ENCODE data around the gene SELENOM.

Gene SELENOM

DNA sequence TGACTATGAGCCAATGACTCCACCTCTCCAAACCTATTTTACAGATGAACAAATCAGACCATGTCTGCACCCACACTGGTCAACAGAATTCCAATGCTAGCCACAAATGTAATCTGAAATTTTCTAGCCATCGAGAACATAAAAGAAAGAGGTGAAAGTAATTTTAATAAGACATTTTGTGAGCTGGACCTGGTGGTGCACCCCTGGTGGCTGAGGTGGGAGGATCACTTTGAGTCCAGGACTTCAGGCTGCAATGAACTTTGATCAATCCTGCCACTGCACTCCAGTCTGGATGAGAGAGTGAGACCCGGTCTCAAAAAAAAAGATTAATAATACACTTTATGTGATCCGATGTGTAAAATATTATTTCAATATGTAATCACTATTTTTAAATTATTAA, 43.2 kb upstream of the SELENOM start:
- Histone ChIP-seq H3K4me3 (ENCODE audit: low read depth in 1 of 2, low read length in 1 of 2) (no peak overlapping the region), H3K9me3 (no peaks in the 10 kb centered on the region), H3K27ac (no peak overlapping the region), H3K27me3 (no peaks in the 10 kb centered on the region), H3K36me3 (no peaks in the 10 kb centered on the region), H3K4me1 (ENCODE audit: control insufficient read depth in 1 of 2, insufficient read depth in 1 of 2, low read depth in 1 of 2, low read length in 1 of 2) (no peaks in the 10 kb centered on the region)
- TF ChIP-seq, protein P1, sequence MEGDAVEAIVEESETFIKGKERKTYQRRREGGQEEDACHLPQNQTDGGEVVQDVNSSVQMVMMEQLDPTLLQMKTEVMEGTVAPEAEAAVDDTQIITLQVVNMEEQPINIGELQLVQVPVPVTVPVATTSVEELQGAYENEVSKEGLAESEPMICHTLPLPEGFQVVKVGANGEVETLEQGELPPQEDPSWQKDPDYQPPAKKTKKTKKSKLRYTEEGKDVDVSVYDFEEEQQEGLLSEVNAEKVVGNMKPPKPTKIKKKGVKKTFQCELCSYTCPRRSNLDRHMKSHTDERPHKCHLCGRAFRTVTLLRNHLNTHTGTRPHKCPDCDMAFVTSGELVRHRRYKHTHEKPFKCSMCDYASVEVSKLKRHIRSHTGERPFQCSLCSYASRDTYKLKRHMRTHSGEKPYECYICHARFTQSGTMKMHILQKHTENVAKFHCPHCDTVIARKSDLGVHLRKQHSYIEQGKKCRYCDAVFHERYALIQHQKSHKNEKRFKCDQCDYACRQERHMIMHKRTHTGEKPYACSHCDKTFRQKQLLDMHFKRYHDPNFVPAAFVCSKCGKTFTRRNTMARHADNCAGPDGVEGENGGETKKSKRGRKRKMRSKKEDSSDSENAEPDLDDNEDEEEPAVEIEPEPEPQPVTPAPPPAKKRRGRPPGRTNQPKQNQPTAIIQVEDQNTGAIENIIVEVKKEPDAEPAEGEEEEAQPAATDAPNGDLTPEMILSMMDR (IDR thresholded peaks at IDR 0.05), result no peak

DNA sequence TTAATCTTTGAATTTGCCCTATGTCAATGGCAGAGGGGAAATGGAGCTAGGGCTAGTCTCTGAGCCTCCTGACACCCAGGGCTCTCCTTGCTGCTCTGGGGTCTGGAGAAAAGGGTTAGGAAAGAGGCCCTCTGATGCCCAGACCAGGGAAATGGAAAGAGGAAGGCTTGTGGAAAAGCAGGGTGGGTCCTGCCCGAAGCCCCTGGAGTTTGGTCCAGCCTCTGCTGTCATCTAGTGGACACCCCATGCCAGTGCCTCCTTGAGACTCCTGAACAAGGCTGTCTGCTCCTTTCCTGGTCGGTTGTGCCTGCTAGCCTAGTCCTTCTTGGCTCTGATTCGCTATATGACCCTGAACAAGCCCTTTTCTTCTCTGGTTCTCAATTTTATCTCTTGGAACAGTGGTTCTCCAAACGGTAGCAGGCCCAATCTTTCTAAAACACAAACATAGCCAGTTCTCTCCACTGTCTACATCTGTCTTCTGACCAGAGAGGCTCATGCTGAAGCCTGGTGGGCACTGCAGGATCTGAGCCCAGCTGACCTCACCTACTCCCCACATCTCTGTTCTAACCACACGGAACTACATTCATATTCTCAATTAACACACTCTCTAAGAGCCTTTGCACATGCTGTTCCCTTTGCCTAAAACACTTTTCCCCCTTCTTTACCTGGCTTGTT, 41.7 kb upstream of the SELENOM start:
- Histone ChIP-seq H3K4me3 (ENCODE audit: low read depth in 1 of 2, low read length in 1 of 2) (no peak overlapping the region), H3K36me3 (no peaks in the 10 kb centered on the region), H3K9me3 (no peaks in the 10 kb centered on the region), H3K4me1 (ENCODE audit: control insufficient read depth in 1 of 2, insufficient read depth in 1 of 2, low read depth in 1 of 2, low read length in 1 of 2) (no peaks in the 10 kb centered on the region), H3K27ac (no peak overlapping the region), H3K27me3 (no peaks in the 10 kb centered on the region)
- TF ChIP-seq, protein P1 (IDR thresholded peaks at IDR 0.05), result peak; percentile 14

DNA sequence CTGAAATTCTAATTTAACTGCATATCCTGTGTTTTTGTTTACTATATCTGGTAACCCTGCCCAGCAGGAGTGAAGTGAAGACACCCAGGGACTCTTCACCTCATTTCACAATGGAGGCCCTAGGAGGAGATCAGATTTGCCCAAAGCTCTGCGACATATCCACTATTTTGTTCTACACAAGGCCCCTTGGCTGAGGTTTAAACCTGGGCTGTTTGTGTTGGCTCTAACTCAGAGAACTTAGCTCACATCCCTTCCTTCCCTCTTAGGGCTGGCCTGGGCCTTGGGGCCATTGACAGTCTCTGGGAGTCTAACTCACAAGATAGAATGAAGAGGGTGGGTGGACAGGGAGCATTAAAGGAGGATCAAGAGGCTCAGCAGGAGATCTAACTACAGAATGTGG, 41.1 kb upstream of the SELENOM start:
- TF ChIP-seq, protein P1 (IDR thresholded peaks at IDR 0.05), result no peak
- Histone ChIP-seq H3K27ac (no peak overlapping the region), H3K36me3 (no peaks in the 10 kb centered on the region), H3K9me3 (no peaks in the 10 kb centered on the region), H3K4me3 (ENCODE audit: low read depth in 1 of 2, low read length in 1 of 2) (no peak overlapping the region), H3K27me3 (peaks cover 4% of the 10 kb centered on the region), H3K4me1 (ENCODE audit: control insufficient read depth in 1 of 2, insufficient read depth in 1 of 2, low read depth in 1 of 2, low read length in 1 of 2) (no peaks in the 10 kb centered on the region)

DNA sequence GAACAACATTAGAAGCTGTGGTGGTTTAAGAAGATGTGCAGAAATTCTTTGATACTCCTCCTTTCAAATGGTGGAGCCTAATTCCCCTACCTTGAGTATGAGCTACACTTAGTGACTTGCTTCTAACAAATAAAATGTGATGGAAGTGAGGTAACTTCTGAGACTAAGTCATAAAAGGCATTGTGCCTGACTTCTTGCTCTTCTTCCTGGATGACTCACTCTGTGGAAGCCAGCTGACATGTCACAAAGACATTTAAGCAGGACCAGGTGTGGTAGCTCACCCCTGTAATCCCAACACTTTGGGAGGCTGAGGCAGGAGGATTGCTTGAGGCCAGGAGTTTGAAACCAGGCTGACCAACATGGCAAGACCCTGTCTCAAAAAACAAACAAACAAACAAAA, 36.9 kb upstream of the SELENOM start:
- Histone ChIP-seq H3K4me1 (ENCODE audit: control insufficient read depth in 1 of 2, insufficient read depth in 1 of 2, low read depth in 1 of 2, low read length in 1 of 2) (no peaks in the 10 kb centered on the region), H3K4me3 (ENCODE audit: low read depth in 1 of 2, low read length in 1 of 2) (no peak overlapping the region), H3K27ac (no peak overlapping the region), H3K27me3 (peaks cover 25% of the 10 kb centered on the region), H3K9me3 (no peaks in the 10 kb centered on the region), H3K36me3 (no peaks in the 10 kb centered on the region)
- TF ChIP-seq, protein P1 (IDR thresholded peaks at IDR 0.05), result no peak

DNA sequence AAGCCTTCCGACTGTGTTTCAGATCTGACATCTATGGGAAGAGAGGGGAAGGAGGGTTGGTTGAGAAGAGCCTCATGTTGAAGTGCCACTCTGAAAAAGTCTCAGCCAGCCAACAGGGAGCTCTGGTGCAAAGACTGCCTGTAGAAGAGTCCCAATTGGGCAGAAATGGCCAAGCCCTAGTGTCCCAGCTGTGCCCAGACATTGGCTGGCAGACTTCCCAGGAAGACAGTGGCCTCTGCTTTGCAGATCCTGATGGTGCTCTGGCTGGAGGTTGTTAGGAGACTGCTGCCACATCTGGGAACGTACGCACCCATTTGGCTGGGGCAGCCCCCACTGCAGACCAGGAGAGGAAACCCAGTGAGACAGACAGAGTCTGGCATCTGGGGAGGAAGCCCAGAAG, 36.2 kb upstream of the SELENOM start:
- peaks cover 28% of the 10 kb centered on the region for H3K27me3 ChIP-seq
- no peak overlapping the region for H3K27ac ChIP-seq
- no peaks in the 10 kb centered on the region for H3K36me3 ChIP-seq
- no peaks in the 10 kb centered on the region for H3K4me1 ChIP-seq (ENCODE audit: control insufficient read depth in 1 of 2, insufficient read depth in 1 of 2, low read depth in 1 of 2, low read length in 1 of 2)
- no peaks in the 10 kb centered on the region for H3K9me3 ChIP-seq
- H3K4me3 ChIP-seq (ENCODE audit: low read depth in 1 of 2, low read length in 1 of 2), result no peak overlapping the region
- TF ChIP-seq, protein P1 (IDR thresholded peaks at IDR 0.05), result no peak

Data from neutrophil (primary cell).